AG04450 (cell line): ENCODE data around the gene OSM. TPM values are rescaled to one million over a fixed set of nuclear protein-coding genes. Genes with fewer than 3 reads are reported as not detected.

ENCODE experiments used
- CTCF ChIA-PET: fragments of 300-600, 350-600 bp; formaldehyde crosslinking; extraction: SDS; loops from one replicate; lab custom pipeline; 2022; ENCODE audit warnings: antibody characterized with exemption, inconsistent platforms; lab: Charles Lee
- POLR2A ChIA-PET: fragments of 350-600 bp; formaldehyde crosslinking; extraction: SDS; loops from one replicate; lab custom pipeline; 2021; ENCODE audit warnings: antibody characterized with exemption, inconsistent platforms; lab: Yijun Ruan, JAX
- DNase-seq: peaks from one replicate; pipeline ENCODE4 v3.0.0-alpha.2; 2011; ENCODE audit warnings: low read depth, low spot score
- H3K27ac ChIP-seq: one replicate; pipeline ENCODE4 v1.5.1; 2012; ENCODE audit warnings: low read depth, low read length, control low read depth
- H3K27me3 ChIP-seq: one replicate; pipeline ENCODE4 v1.6.0; 2012; ENCODE audit warnings: low read length; ENCODE audit not compliant: control insufficient read depth, insufficient read depth
- H3K4me3 ChIP-seq: 2 replicates; pipeline ENCODE4 v1.5.1; 2011; ENCODE audit warnings: mild to moderate bottlenecking, low read depth, low read length, control low read depth
- H3K9me3 ChIP-seq: 2 replicates; pipeline ENCODE4 v1.5.1; 2012; ENCODE audit warnings: low read length; ENCODE audit not compliant: control insufficient read depth, insufficient read depth
- polyA plus RNA-seq: library from polyadenylated mRNA; depleted of rRNA; stranded (reverse); fragments of >200 nt; gene quantifications from 2 replicates; pipeline ENCODE4 v1.2.3, GENCODE V29; 2011
- TF ChIP-seq, protein P1 (sequence below): IDR thresholded peaks from 2 replicates; pipeline ENCODE4 v1.5.1; 2011; ENCODE audit warnings: low read depth, low read length, control low read depth, inconsistent platforms

Gene OSM
- polyA plus RNA-seq, 1 experiment: not detected

DNA sequence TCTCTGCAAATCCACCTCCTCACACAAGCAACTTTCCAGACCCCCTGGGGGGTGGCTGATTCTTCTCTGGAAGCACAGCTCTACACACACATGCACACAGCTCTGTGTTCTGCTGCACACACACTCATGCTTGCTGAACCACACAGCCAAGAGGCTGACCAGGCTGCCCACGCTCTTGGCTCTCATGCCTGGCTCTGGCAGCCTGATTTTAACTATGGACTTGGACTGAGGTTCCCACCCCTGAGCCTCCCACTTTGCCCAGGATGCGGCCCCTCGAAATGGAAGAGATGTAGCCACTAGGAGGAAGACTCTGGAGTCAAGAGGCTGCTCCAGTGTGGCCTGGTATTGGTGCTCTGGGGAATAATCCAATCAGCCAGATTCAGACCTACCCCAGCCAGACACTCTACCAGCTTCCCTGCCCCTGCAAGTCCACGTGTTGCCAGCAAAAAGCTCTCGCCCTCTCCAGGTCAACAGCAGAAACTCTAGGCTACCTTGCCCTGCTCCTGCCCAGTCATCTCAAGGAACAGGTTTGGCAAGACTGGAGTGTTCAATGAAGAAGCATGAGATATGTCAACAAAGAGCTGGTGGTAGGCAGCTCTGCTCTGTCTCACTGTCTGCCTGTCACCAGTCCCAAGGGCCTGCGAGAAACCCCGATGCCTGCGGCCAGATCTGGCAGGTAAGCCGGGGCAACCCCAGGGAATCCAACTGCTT, 31.5 kb upstream of the OSM start:
- Histone ChIP-seq H3K9me3 (no peaks in the 10 kb centered on the region), H3K4me3 (no peak overlapping the region), H3K27me3 (no peaks in the 10 kb centered on the region), H3K27ac (no peak overlapping the region)
- TF ChIP-seq, protein P1, sequence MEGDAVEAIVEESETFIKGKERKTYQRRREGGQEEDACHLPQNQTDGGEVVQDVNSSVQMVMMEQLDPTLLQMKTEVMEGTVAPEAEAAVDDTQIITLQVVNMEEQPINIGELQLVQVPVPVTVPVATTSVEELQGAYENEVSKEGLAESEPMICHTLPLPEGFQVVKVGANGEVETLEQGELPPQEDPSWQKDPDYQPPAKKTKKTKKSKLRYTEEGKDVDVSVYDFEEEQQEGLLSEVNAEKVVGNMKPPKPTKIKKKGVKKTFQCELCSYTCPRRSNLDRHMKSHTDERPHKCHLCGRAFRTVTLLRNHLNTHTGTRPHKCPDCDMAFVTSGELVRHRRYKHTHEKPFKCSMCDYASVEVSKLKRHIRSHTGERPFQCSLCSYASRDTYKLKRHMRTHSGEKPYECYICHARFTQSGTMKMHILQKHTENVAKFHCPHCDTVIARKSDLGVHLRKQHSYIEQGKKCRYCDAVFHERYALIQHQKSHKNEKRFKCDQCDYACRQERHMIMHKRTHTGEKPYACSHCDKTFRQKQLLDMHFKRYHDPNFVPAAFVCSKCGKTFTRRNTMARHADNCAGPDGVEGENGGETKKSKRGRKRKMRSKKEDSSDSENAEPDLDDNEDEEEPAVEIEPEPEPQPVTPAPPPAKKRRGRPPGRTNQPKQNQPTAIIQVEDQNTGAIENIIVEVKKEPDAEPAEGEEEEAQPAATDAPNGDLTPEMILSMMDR: no peak
- ChIA-PET POLR2A (interaction anchor here (0.8 kb wide), 1 partner anchor 59 kb away, joined by 3 read pairs; the partner anchor contains the start of genes CCDC157 and SF3A1), CTCF (no interaction called here)
- DNase-seq: no peak

- TF ChIP-seq, protein P1: no peak
- no peak for DNase-seq
- Histone ChIP-seq H3K4me3 (no peak overlapping the region), H3K27ac (no peak overlapping the region), H3K9me3 (no peaks in the 10 kb centered on the region), H3K27me3 (no peaks in the 10 kb centered on the region)
- CTCF ChIA-PET: no interaction called here
- POLR2A ChIA-PET: no interaction called here
Observed at GRCh38 chr22:30297276-30297990, 30.8 kb upstream of the OSM start.

DNA sequence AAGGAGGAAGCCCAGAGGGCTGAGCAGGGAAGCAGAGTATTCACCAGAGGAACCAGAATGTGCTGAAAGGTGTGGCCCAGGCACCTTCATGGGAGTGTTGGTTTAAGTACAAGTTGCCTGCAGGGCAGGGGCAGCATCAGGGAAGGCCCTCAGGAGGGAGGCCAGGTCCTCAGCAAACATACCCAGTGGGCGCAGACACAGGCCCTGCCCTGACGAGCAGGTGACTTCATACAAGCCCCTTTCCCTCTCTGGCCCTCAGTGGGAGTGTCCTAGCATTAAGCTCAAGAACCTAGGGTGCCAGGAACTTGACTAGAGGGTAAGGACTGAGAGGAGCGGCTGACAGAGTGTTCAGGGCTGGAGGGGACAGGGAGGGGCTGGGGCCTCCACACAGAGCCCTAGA, 30.2 kb upstream of the OSM start:
- Histone ChIP-seq H3K4me3 (no peak overlapping the region), H3K9me3 (no peaks in the 10 kb centered on the region), H3K27me3 (no peaks in the 10 kb centered on the region), H3K27ac (no peak overlapping the region)
- DNase-seq: no peak
- CTCF ChIA-PET: no interaction called here
- TF ChIP-seq, protein P1: no peak
- POLR2A ChIA-PET: no interaction called here

DNA sequence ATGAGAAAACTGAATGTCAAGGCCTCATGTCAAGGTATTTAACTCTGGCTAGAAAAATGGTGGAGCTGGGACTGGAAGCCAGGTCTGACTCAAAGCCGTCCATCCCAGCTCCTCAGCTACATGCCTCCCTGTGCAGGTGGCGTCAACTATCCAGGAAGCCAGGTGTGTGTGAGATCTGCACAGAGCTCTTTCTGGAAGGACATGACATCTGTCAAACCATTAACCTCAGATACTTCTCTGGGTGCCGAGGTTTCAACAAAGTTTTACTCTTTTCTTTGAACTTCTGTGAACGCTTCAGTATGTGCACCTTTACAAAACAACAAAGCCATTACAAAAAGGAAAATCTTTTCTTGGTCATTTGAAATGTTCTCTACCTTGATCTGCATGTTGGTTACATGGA, 29.7 kb upstream of the OSM start:
- Histone ChIP-seq H3K27me3 (no peaks in the 10 kb centered on the region), H3K4me3 (no peak overlapping the region), H3K9me3 (no peaks in the 10 kb centered on the region), H3K27ac (no peak overlapping the region)
- CTCF ChIA-PET: no interaction called here
- TF ChIP-seq, protein P1: no peak
- no peak for DNase-seq
- POLR2A ChIA-PET: no interaction called here

DNA sequence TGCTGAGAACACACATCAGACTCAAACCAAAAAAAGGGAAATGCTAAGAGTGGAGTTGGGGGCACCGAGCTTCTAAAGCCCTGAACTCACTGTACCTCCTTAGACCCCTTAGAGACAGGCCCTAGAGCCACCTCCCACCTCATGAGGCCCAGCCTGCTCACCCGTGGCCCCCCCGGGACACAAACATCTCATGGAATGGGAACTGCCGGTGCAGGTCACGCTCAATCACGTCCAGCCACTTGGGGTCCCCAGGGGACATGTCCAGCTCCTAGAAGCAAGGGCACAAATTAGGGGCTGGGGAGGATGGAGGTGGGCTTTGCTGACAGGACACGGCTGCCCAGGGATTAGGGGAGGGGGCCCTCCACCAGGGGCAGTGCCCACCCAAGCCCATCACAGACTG, 28.9 kb upstream of the OSM start:
- Histone ChIP-seq H3K4me3 (no peak overlapping the region), H3K27me3 (no peaks in the 10 kb centered on the region), H3K27ac (no peak overlapping the region), H3K9me3 (no peaks in the 10 kb centered on the region)
- no peak for DNase-seq
- TF ChIP-seq, protein P1: no peak
- CTCF ChIA-PET: no interaction called here
- POLR2A ChIA-PET: no interaction called here
